Motor neuron (in vitro differentiated cells): ENCODE data around the gene EFCAB11. TPM values are rescaled to one million over a fixed set of nuclear protein-coding genes. Genes with fewer than 3 reads are reported as not detected.
A peak's percentile ranks its signal among the peaks of the same experiment; 100 is the strongest.

Source experiments
- ATAC-seq, 8 experiments: fragments of 200-7000 bp; cut with Tn5 transposase; replicated peaks in 6 of 8; 2 replicates each; pipeline ENCODE4 v1.8.0; 2021; ENCODE audit warnings: mild to moderate bottlenecking in 8 of 8, moderate library complexity in 8 of 8
- H3K27ac ChIP-seq, 2 donors: fragments of 250-450 bp; sonication (Bioruptor Pico); 2 replicates each; pipeline ENCODE4 v1.9.0; 2021; ENCODE audit warnings: antibody characterized with exemption in 2 of 2, mild to moderate bottlenecking in 2 of 2, moderate library complexity in 1 of 2
- H3K4me1 ChIP-seq, 2 donors: fragments of 250-450 bp; sonication (Bioruptor Pico); replicated peaks in 1 of 2; 2 replicates each; pipeline ENCODE4 v1.6.1; 2021; ENCODE audit warnings: antibody characterized with exemption in 2 of 2, mild to moderate bottlenecking in 2 of 2, moderate library complexity in 1 of 2
- H3K4me3 ChIP-seq, 5 donors: fragments of 250-450 bp; sonication (Bioruptor Pico); 2 replicates each; pipeline ENCODE4 v1.9.0; 2021; ENCODE audit warnings: antibody characterized with exemption in 5 of 5, mild to moderate bottlenecking in 5 of 5, moderate library complexity in 4 of 5
- WGBS, 10 experiments: fragments of 450-650 bp; shearing (Covaris generic); methylation state at CpG; one replicate each; pipeline ENCODE4 v1.0.0; 2022; 5-methylcytosine and 5-hydroxymethylcytosine counted together
- in situ Hi-C, 9 experiments: fragments of 400-800 bp; cut with MboI; loops; one replicate each; pipeline ENCODE4 v1.15.0; 2021; ENCODE audit warnings: low sequenced_read_pairs in 9 of 9, low pct_unique_long_range_greater_than_20kb in 2 of 9; ENCODE audit not compliant: unreplicated experiment in 9 of 9
- total RNA-seq, 8 experiments: library from RNA; unstranded; fragments of 300-600 nt; gene quantifications; 2 replicates each; pipeline versions ENCODE4 v1.2.3 to v1.2.4, GENCODE V29; 2022

Gene EFCAB11
- total RNA-seq, 8 experiments from 2014 or later, result 3.5 to 13.2 (median 8.1) TPM

GRCh38 chr14:89870316-89870715 is 84.2 kb downstream of the EFCAB11 start:
- Histone ChIP-seq H3K27ac (no peak overlapping the region), H3K4me1 (no peaks in the 10 kb centered on the region), H3K4me3 (no peak overlapping the region)
- ATAC-seq, result no peak
- WGBS, 10 experiments, result 60 to 100% (median 100%) methylated on average over 1 to 2 of the region's 2 CpGs; no CpG with 5 or more reads in 3 of the 10 experiments
- in situ Hi-C loops, result no loop called here

GRCh38 chr14:89869606-89870005 is 84.9 kb downstream of the EFCAB11 start:
- Histone ChIP-seq H3K4me3 (no peak overlapping the region), H3K27ac (no peak overlapping the region), H3K4me1 (no peaks in the 10 kb centered on the region)
- WGBS, 10 experiments, result 71 to 100% (median 89%) methylated on average over 1 to 2 of the region's 2 CpGs; no CpG with 5 or more reads in 5 of the 10 experiments
- in situ Hi-C loops, result no loop called here
- no peak for ATAC-seq

GRCh38 chr14:89866458-89866857 is 88.1 kb downstream of the EFCAB11 start:
- in situ Hi-C loops, result no loop called here
- Histone ChIP-seq H3K4me3 (no peak overlapping the region), H3K4me1 (no peaks in the 10 kb centered on the region), H3K27ac (no peak overlapping the region)
- ATAC-seq, result no peak
- WGBS, 10 experiments, result 45 to 100% (median 94%) methylated on average over 1 to 3 of the region's 3 CpGs; no CpG with 5 or more reads in 3 of the 10 experiments

GRCh38 chr14:89865153-89865552 is 89.4 kb downstream of the EFCAB11 start:
- WGBS, 10 experiments, result 60 to 100% (median 82%) methylated on average over 1 to 4 of the region's 5 CpGs; no CpG with 5 or more reads in 4 of the 10 experiments
- no peak overlapping the region for H3K27ac ChIP-seq
- no peak overlapping the region for H3K4me3 ChIP-seq
- H3K4me1 ChIP-seq, result no peaks in the 10 kb centered on the region
- peak in 3 of 8 experiments; percentile 10 to 75 (median 53) for ATAC-seq
- in situ Hi-C loops, result no loop called here

GRCh38 chr14:89862856-89863255 is 91.7 kb downstream of the EFCAB11 start:
- Histone ChIP-seq H3K4me3 (no peak overlapping the region), H3K27ac (no peak overlapping the region), H3K4me1 (no peaks in the 10 kb centered on the region)
- in situ Hi-C loops, result no loop called here
- no peak for ATAC-seq

- no peak for ATAC-seq
- Histone ChIP-seq H3K4me1 (no peaks in the 10 kb centered on the region), H3K4me3 (no peak overlapping the region), H3K27ac (no peak overlapping the region)
- in situ Hi-C loops, result no loop called here
Observed at GRCh38 chr14:89861630-89862029, 92.9 kb downstream of the EFCAB11 start.

- in situ Hi-C loops, result no loop called here
- no peaks in the 10 kb centered on the region for H3K4me1 ChIP-seq
- ATAC-seq, result no peak
Observed at GRCh38 chr14:89858089-89858488, 96.4 kb downstream of the EFCAB11 start.

GRCh38 chr14:89856871-89857345 is 97.6 kb downstream of the EFCAB11 start:
- no peak overlapping the region for H3K27ac ChIP-seq
- H3K4me3 ChIP-seq, result no peak overlapping the region
- in situ Hi-C loops, result no loop called here
- no peaks in the 10 kb centered on the region for H3K4me1 ChIP-seq
- no peak for ATAC-seq
- WGBS, 10 experiments, result 83 to 100% (median 100%) methylated on average over 1 of the region's 1 CpG; no CpG with 5 or more reads in 1 of the 10 experiments

More at GRCh38 chr14:89858089-89858488, 96.4 kb downstream of the EFCAB11 start:
- WGBS, 10 experiments, result 45 to 100% (median 72%) methylated on average over 1 to 4 of the region's 4 CpGs; no CpG with 5 or more reads in 2 of the 10 experiments
- H3K4me3 ChIP-seq, result no peak overlapping the region
- no peak overlapping the region for H3K27ac ChIP-seq

- ATAC-seq, result peak in 3 of 8 experiments; percentile 38 to 88 (median 88)
- 6 to 100% (median 85%) methylated on average over 1 to 8 of the region's 8 CpGs for WGBS, 10 experiments
Observed at GRCh38 chr14:89855961-89856656, 98.4 kb downstream of the EFCAB11 start.

GRCh38 chr14:89853936-89854693 is 100.4 kb downstream of the EFCAB11 start:
- H3K4me1 ChIP-seq, result peaks cover 6 to 8% of the 10 kb centered on the region in 2 donors
- ATAC-seq, result no peak
- in situ Hi-C loops, result no loop called here
- 29 to 100% (median 86%) methylated on average over 1 to 7 of the region's 8 CpGs; no CpG with 5 or more reads in 3 of the 10 experiments for WGBS, 10 experiments
- no peak overlapping the region for H3K4me3 ChIP-seq
- no peak overlapping the region for H3K27ac ChIP-seq

More at GRCh38 chr14:89855961-89856656, 98.4 kb downstream of the EFCAB11 start:
- in situ Hi-C loops, result no loop called here
- no peak overlapping the region for H3K4me3 ChIP-seq
- H3K27ac ChIP-seq, result no peak overlapping the region
- peaks cover 4 to 5% of the 10 kb centered on the region in 2 donors for H3K4me1 ChIP-seq

GRCh38 chr14:89851106-89851505 is 103.4 kb downstream of the EFCAB11 start:
- no peak overlapping the region for H3K4me3 ChIP-seq

GRCh38 chr14:89849931-89850330 is 104.6 kb downstream of the EFCAB11 start:
- ATAC-seq, result peak in 2 of 8 experiments; percentile 62 to 87
- Histone ChIP-seq H3K4me1 (peaks cover 6 to 8% of the 10 kb centered on the region in 2 donors), H3K27ac (no peak overlapping the region), H3K4me3 (no peak overlapping the region)
- in situ Hi-C loops, result no loop called here
- WGBS, 10 experiments, result 60% methylated on average over 1 of the region's 1 CpG; no CpG with 5 or more reads in 8 of the 10 experiments

More at GRCh38 chr14:89851106-89851505, 103.4 kb downstream of the EFCAB11 start:
- in situ Hi-C loops, result no loop called here
- ATAC-seq, result peak in 5 of 8 experiments; percentile 27 to 97 (median 78)
- H3K4me1 ChIP-seq, result peaks cover 6 to 8% of the 10 kb centered on the region in 2 donors
- H3K27ac ChIP-seq, result no peak overlapping the region
- 45 to 91% (median 67%) methylated on average over 1 of the region's 1 CpG; no CpG with 5 or more reads in 3 of the 10 experiments for whole genome bisulfite sequencing, 10 experiments

- H3K4me3 ChIP-seq, result no peak overlapping the region
- ATAC-seq, result no peak
- no peak overlapping the region for H3K27ac ChIP-seq
- in situ Hi-C loops, result no loop called here
- WGBS, 10 experiments, result 20 to 100% (median 71%) methylated on average over 1 to 2 of the region's 2 CpGs; no CpG with 5 or more reads in 3 of the 10 experiments
- H3K4me1 ChIP-seq, result peaks cover 6 to 8% of the 10 kb centered on the region in 2 donors
Observed at GRCh38 chr14:89848165-89848564, 106.4 kb downstream of the EFCAB11 start.
